Activated T-helper 9 cell treated with anti-CD3 and anti-CD28 coated beads, Interleukin-2, amount 50 U/mL, for 16 hours (primary cell): ENCODE data around the gene GRK1.

Experiments used
- DNase-seq: peaks from one replicate; pipeline ENCODE4 v3.0.0-alpha.2; 2020; ENCODE audit warnings: low read depth

GRK1 gene

GRCh38 chr13:113758651-113759524 lies 91.9 kb downstream of the GRK1 start, which contains the start of gene TMEM255B:
TSS of gene TMEM255B (plus strand) at chr13:113759226. CDS start at chr13:113759270, 44 bp downstream.
- DNase-seq = peak; percentile 64

- no peak for DNase-seq
Observed at GRCh38 chr13:113759525-113760137, 92.6 kb downstream of the GRK1 start.

GRCh38 chr13:113761136-113761535 lies 94.1 kb downstream of the GRK1 start:
- DNase-seq = no peak

GRCh38 chr13:113762075-113762474 lies 95.1 kb downstream of the GRK1 start:
- DNase-seq = no peak

GRCh38 chr13:113762538-113762937 lies 95.5 kb downstream of the GRK1 start:
- DNase-seq = no peak

- no peak for DNase-seq
Observed at GRCh38 chr13:113763254-113763653, 96.2 kb downstream of the GRK1 start.

GRCh38 chr13:113763961-113764792 lies 97.2 kb downstream of the GRK1 start:
- DNase-seq = no peak

GRCh38 chr13:113764793-113765563 lies 98.0 kb downstream of the GRK1 start:
- no peak for DNase-seq

- no peak for DNase-seq
Observed at GRCh38 chr13:113765564-113765910, 98.5 kb downstream of the GRK1 start.

GRCh38 chr13:113766035-113766800 lies 99.2 kb downstream of the GRK1 start:
- DNase-seq = no peak

GRCh38 chr13:113767366-113767765 lies 100.3 kb downstream of the GRK1 start:
- no peak for DNase-seq

- no peak for DNase-seq
Observed at GRCh38 chr13:113768018-113768905, 101.2 kb downstream of the GRK1 start.

GRCh38 chr13:113769106-113769505 lies 102.1 kb downstream of the GRK1 start:
- DNase-seq = no peak

- DNase-seq = no peak
Observed at GRCh38 chr13:113769881-113770280, 102.9 kb downstream of the GRK1 start.

- DNase-seq = no peak
Observed at GRCh38 chr13:113770441-113770840, 103.4 kb downstream of the GRK1 start.

GRCh38 chr13:113770937-113771336 lies 103.9 kb downstream of the GRK1 start:
- no peak for DNase-seq

- no peak for DNase-seq
Observed at GRCh38 chr13:113771709-113772331, 104.8 kb downstream of the GRK1 start.

GRCh38 chr13:113774177-113775107 lies 107.4 kb downstream of the GRK1 start:
- DNase-seq = no peak
